Mononuclear cell (primary cell): ENCODE results near the gene ZBTB26. TPM values are rescaled to one million over a fixed set of nuclear protein-coding genes. Genes with fewer than 3 reads are reported as not detected.
"Not testable (repeated sequence)": the region's sequence is repeated elsewhere in the genome, so short reads cannot be mapped to it uniquely, and the experiment has no call there.

Experiments
- H3K27me3 ChIP-seq: 2 replicates; pipeline ENCODE4 v1.6.0; 2011; ENCODE audit warnings: low read length, control low read depth; ENCODE audit not compliant: insufficient read depth
- H3K4me1 ChIP-seq: 2 replicates; pipeline ENCODE4 v1.5.1; 2011; ENCODE audit warnings: mild to moderate bottlenecking, low read length, control low read depth; ENCODE audit not compliant: insufficient read depth
- H3K4me3 ChIP-seq: 2 replicates; pipeline ENCODE4 v1.5.1; 2011; ENCODE audit warnings: mild to moderate bottlenecking, low read length, moderate library complexity
- H3K9me3 ChIP-seq: 2 replicates; pipeline ENCODE4 v1.5.1; 2011; ENCODE audit warnings: low read depth, mild to moderate bottlenecking, control low read depth, low read length
- total RNA-seq: library from RNA; depleted of rRNA; stranded (reverse); fragments of >200 nt; gene quantifications from one replicate; pipeline ENCODE4 v1.2.3, GENCODE V29; 2012

Gene ZBTB26
- total RNA-seq, 1 donor = 7.5 TPM

DNA sequence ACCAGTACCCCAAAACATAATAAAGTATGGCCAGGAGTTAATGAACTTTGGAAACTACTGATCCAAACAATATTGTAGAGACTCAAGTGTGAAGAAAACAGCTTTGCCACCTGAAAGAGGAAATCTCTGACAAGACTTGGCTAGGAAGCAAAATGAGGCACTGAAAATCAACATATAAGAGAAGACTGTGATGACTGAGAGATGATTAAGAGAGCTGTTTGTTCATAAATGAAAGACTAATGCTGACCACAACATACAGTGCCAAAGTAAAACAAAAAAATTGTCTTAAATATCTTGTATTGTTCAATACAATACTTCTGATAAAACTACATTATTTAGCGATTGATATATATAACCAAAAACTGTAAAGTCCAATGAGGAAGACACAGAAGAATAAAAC, 33.3 kb downstream of the ZBTB26 start:
- Histone ChIP-seq H3K4me1 (peaks cover 14% of the 10 kb centered on the region), H3K27me3 (no peaks in the 10 kb centered on the region)

DNA sequence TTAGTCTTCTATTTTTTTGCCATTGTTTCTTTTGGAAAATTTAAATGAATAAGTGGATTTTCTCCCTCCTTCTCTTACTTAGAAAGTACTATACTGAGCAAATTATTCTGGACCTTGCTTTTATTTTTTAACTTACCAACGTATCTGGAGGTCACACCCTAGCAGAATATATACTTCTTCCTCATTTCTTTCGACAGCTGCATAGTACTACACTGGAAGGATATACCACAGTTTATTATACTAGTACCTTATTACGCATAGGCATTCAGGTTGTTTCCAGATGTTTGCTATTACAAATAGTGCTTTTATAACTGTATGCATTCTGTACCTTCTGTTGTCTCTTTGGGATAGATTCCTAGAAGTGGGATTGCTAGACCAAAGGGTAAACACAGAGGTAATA, 42.8 kb downstream of the ZBTB26 start:
- no peaks in the 10 kb centered on the region for H3K4me1 ChIP-seq
- no peaks in the 10 kb centered on the region for H3K9me3 ChIP-seq

More for the DNA sequence above, 33.3 kb downstream of the ZBTB26 start:
- Histone ChIP-seq H3K4me3 (no peak overlapping the region), H3K9me3 (no peaks in the 10 kb centered on the region)

DNA sequence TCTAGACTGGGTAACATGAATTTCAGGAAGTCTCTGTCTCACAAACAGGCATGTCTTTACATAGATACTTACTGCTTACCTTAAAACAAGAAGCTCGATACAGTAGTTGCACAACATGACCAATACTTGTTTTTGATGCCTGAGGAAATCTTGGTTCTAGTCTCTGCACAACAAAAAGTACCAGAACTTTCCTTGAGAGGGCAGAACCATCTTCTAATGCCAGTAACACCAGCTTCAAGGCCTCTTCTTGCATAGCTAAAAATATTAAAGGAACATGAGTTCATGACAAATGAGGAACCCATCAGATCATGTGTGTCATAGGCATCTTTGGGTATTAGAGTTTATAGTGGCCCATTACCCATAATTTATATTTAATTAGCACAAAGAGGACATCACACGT, 48.2 kb downstream of the ZBTB26 start:
- H3K4me3 ChIP-seq = no peak overlapping the region
- no peaks in the 10 kb centered on the region for H3K4me1 ChIP-seq
- no peaks in the 10 kb centered on the region for H3K9me3 ChIP-seq
- H3K27me3 ChIP-seq = no peaks in the 10 kb centered on the region

More for the DNA sequence above, 42.8 kb downstream of the ZBTB26 start:
- Histone ChIP-seq H3K4me3 (no peak overlapping the region), H3K27me3 (no peaks in the 10 kb centered on the region)

DNA sequence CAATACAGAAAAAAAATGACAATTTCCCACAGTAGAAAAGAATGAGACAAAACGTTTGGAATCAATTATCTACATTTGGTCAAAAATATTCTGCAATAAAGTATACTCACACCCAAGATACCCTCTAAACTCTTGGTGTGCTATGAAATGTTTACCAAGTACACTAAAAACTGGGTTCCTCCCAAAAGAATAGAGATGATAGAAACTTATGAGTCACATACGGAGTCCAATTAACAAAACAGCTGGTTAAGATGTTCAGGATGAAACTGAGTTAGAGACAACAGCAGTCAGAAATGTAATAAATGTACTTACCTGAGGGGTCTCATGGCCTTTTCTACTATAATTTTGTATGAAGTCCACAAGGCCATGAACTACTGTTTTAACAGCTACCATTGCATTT, 51.9 kb downstream of the ZBTB26 start:
- Histone ChIP-seq H3K4me1 (no peaks in the 10 kb centered on the region), H3K27me3 (no peaks in the 10 kb centered on the region), H3K9me3 (no peaks in the 10 kb centered on the region)

DNA sequence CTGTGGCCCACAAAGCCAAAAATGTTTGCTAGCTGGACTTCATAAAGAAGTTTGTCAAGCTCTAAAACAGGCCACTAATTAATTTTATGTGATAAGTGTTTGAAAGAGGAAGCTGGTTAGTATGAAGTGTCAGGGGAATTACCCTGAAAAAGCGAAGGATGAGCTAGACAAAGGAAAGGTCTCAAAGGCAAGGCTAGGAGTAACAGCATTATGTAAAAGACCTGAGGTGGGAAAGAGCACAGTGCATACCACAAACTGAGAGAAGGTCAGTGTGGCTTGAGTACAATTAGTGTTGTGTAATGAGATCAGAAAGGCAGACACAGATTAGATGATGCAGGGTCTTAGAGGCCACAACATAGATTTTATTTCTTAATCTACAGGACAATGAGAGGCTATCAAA, 55.8 kb downstream of the ZBTB26 start:
- Histone ChIP-seq H3K4me3 (no peak overlapping the region), H3K9me3 (no peaks in the 10 kb centered on the region), H3K27me3 (no peaks in the 10 kb centered on the region)

More for the DNA sequence above, 51.9 kb downstream of the ZBTB26 start:
- no peak overlapping the region for H3K4me3 ChIP-seq

DNA sequence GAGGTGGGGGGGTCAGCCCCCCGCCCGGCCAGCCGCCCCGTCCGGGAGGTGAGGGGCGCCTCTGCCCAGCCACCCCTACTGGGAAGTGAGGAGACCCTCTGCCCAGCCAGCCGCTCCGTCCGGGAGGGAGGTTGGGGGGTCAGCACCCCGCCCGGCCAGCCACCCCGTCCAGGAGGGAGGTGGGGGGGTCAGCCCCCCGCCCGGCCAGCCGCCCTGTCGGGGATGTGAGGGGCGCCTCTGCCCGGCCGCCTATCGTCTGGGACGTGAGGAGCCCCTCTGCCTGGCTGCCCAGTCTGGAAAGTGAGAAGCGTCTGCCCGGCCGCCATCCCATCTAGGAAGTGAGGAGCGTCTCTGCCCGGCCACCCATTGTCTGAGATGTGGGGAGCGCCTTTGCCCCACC, 64.0 kb downstream of the ZBTB26 start:
- H3K4me3 ChIP-seq, H3K27me3 ChIP-seq: not testable (repeated sequence)

More for the DNA sequence above, 55.8 kb downstream of the ZBTB26 start:
- no peaks in the 10 kb centered on the region for H3K4me1 ChIP-seq

DNA sequence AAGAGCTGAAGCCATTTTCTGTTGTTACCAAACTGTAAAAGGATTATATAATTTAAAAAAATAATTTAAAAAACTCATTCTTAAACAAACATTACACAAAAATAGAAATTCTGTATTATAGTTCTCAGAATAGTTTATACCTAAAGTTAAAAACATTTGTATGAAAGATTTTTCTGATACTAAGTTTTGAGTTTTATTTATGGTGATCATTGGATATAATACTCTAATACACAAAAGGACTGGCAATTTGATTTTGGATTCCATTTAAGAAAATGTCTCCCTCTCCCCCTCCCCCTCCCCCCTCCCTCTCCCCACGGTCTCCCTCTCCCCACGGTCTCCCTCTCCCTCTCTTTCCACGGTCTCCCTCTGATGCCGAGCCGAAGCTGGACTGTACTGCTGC, 65.2 kb downstream of the ZBTB26 start:
- H3K4me3 ChIP-seq = no peak overlapping the region
- no peaks in the 10 kb centered on the region for H3K9me3 ChIP-seq
- no peaks in the 10 kb centered on the region for H3K27me3 ChIP-seq
- no peaks in the 10 kb centered on the region for H3K4me1 ChIP-seq

More for the DNA sequence above, 64.0 kb downstream of the ZBTB26 start:
- H3K9me3 ChIP-seq, H3K4me1 ChIP-seq: not testable (repeated sequence)

Other genes starting within 250 kb of the ZBTB26 start
- gene OR1L4, start 207.5 kb downstream of the ZBTB26 start, total RNA-seq = not detected
- not detected for gene OR1L6, start 189.2 kb downstream of the ZBTB26 start, total RNA-seq
- gene OR5C1, start 142.6 kb downstream of the ZBTB26 start, total RNA-seq = not detected
- not detected for gene OR1K1, start 131.4 kb downstream of the ZBTB26 start, total RNA-seq
- 23.8 TPM for gene PDCL, start 102.9 kb downstream of the ZBTB26 start, total RNA-seq
- gene RC3H2, start 26.2 kb downstream of the ZBTB26 start, total RNA-seq = 90.0 TPM
- 11.2 TPM for gene ZBTB6, start 18.2 kb downstream of the ZBTB26 start, total RNA-seq
- gene RABGAP1, start 9.5 kb upstream of the ZBTB26 start, total RNA-seq = 33.8 TPM
- gene GPR21, start 102.2 kb upstream of the ZBTB26 start, total RNA-seq = 3.1 TPM